ENCODE results near the gene CPN2.

DNA sequence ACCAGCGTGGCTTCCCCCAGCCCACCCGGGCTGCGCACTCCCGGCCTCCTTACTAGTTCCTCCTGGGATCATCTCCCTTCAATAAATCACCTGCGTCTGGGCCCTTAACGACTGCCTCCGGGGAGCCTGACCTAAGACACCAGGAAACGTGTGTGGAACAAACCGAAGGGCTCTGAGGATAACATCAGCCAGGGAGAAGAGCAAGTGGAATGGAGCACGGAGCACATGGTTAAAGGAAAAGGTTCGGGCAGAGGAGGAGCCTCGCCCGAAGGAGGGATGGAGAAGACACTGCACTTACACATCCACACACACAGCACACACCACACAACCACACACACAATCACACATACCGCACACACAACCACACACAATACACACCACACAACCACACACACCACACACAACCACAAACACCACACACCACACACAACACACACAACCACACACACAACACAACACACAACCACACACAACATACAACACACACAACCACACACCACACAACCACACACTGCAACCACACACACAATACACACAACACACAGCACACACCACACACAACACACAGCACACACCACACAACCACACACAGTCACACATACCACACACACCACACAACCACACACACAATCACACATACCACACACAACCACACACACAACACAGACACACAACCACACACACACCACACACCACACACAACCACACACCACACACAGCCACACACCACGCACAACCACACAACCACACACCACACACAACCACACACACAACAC, 24.7 kb downstream of the CPN2 start:
- TF ChIP-seq ATF7 (IDR thresholded peaks at IDR 0.05) (no peak), ATF7 (CRISPR knock-in tag; IDR thresholded peaks at IDR 0.05) (no peak), KLF6 (CRISPR knock-in tag; IDR thresholded peaks at IDR 0.05) (no peak), MXD4 (CRISPR knock-in tag; IDR thresholded peaks at IDR 0.05) (no peak), RAD21 (CRISPR knock-in tag; IDR thresholded peaks at IDR 0.05) (no peak)
- TF ChIP-seq, protein P1, sequence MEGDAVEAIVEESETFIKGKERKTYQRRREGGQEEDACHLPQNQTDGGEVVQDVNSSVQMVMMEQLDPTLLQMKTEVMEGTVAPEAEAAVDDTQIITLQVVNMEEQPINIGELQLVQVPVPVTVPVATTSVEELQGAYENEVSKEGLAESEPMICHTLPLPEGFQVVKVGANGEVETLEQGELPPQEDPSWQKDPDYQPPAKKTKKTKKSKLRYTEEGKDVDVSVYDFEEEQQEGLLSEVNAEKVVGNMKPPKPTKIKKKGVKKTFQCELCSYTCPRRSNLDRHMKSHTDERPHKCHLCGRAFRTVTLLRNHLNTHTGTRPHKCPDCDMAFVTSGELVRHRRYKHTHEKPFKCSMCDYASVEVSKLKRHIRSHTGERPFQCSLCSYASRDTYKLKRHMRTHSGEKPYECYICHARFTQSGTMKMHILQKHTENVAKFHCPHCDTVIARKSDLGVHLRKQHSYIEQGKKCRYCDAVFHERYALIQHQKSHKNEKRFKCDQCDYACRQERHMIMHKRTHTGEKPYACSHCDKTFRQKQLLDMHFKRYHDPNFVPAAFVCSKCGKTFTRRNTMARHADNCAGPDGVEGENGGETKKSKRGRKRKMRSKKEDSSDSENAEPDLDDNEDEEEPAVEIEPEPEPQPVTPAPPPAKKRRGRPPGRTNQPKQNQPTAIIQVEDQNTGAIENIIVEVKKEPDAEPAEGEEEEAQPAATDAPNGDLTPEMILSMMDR (CRISPR knock-in tag; IDR thresholded peaks at IDR 0.05): no peak
- TF ChIP-seq, protein P2, sequence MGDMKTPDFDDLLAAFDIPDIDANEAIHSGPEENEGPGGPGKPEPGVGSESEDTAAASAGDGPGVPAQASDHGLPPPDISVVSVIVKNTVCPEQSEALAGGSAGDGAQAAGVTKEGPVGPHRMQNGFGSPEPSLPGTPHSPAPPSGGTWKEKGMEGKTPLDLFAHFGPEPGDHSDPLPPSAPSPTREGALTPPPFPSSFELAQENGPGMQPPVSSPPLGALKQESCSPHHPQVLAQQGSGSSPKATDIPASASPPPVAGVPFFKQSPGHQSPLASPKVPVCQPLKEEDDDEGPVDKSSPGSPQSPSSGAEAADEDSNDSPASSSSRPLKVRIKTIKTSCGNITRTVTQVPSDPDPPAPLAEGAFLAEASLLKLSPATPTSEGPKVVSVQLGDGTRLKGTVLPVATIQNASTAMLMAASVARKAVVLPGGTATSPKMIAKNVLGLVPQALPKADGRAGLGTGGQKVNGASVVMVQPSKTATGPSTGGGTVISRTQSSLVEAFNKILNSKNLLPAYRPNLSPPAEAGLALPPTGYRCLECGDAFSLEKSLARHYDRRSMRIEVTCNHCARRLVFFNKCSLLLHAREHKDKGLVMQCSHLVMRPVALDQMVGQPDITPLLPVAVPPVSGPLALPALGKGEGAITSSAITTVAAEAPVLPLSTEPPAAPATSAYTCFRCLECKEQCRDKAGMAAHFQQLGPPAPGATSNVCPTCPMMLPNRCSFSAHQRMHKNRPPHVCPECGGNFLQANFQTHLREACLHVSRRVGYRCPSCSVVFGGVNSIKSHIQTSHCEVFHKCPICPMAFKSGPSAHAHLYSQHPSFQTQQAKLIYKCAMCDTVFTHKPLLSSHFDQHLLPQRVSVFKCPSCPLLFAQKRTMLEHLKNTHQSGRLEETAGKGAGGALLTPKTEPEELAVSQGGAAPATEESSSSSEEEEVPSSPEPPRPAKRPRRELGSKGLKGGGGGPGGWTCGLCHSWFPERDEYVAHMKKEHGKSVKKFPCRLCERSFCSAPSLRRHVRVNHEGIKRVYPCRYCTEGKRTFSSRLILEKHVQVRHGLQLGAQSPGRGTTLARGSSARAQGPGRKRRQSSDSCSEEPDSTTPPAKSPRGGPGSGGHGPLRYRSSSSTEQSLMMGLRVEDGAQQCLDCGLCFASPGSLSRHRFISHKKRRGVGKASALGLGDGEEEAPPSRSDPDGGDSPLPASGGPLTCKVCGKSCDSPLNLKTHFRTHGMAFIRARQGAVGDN (CRISPR knock-in tag; IDR thresholded peaks at IDR 0.05): no peak; the same call in 1 of the 2 replicates
